K562 (cell line): ENCODE results near the gene TRIM44.

Experiments
- CBX8 ChIP-seq: fragments of 200-600 bp; sonication (generic); IDR thresholded peaks from 2 replicates; pipeline ENCODE4 v1.6.1; 2012; ENCODE audit warnings: borderline replicate concordance, mixed run types, low read depth, mild to moderate bottlenecking, moderate library complexity, mixed read lengths, low read length, control low read depth, inconsistent platforms; ENCODE audit not compliant: poor library complexity, severe bottlenecking; ENCODE audit errors: extremely low read depth
- CTCF ChIP-seq, 3 experiments: IDR thresholded peaks in 2 of 3; conservative IDR thresholded peaks in 1 of 3; 2 replicates each; pipeline ENCODE4 v1.5.1; 2011 to 2012; ENCODE audit warnings: low read length in 3 of 3, mild to moderate bottlenecking in 3 of 3, control low read depth in 2 of 3, improper control_type of control experiment in 1 of 3, inconsistent platforms in 1 of 3, low read depth in 1 of 3, mixed read lengths in 1 of 3, moderate library complexity in 1 of 3; ENCODE audit not compliant: insufficient read depth in 2 of 3
- EZH2 ChIP-seq: IDR thresholded peaks from 2 replicates; pipeline ENCODE4 v1.6.1; 2012; ENCODE audit warnings: low read depth, mild to moderate bottlenecking, inconsistent platforms, low read length, borderline replicate concordance
- JUNB ChIP-seq: fragments of 450-650 bp; formaldehyde crosslinking; conservative IDR thresholded peaks from 2 replicates; pipeline ENCODE4 v1.4.0; 2020; ENCODE audit warnings: mild to moderate bottlenecking
- PHB2 ChIP-seq: fragments of 450-650 bp; IDR thresholded peaks from 2 replicates; pipeline ENCODE4 v1.6.1; 2017; ENCODE audit warnings: low read depth
- REST ChIP-seq, 2 experiments: fragments of 450-650 bp; formaldehyde crosslinking in 1 of 2; IDR thresholded peaks; 2 replicates each; pipeline versions ENCODE4 v1.4.0 to v1.6.1; 2014 to 2020; ENCODE audit warnings: mild to moderate bottlenecking in 2 of 2, borderline replicate concordance in 1 of 2, low read depth in 1 of 2
- TF ChIP-seq, protein P1 (sequence below): sonication (generic); formaldehyde crosslinking; IDR thresholded peaks from 2 replicates; pipeline ENCODE4 v1.8.0; 2022; ENCODE audit warnings: missing genetic modification reagents, mild to moderate bottlenecking, borderline replicate concordance

GRCh38 chr11:35811783-35812182 is 149.2 kb downstream of the TRIM44 start:
- TF ChIP-seq PHB2 (no peak), EZH2 (no peak), REST (IDR thresholded peaks at IDR 0.05; ENCODE audit: borderline replicate concordance) (no peak), REST (CRISPR knock-in tag; IDR thresholded peaks at IDR 0.05; ENCODE audit: low read depth) (no peak), CTCF (IDR thresholded peaks at IDR 0.05 in 2 of 3, conservative IDR thresholded peaks at IDR 0.05 in 1 of 3; ENCODE audit: insufficient read depth in 2 of 3, low read depth in 1 of 3, low read length in 3 of 3) (no peak), CBX8 (no peak), JUNB (CRISPR knock-in tag) (no peak)
- TF ChIP-seq, protein P1, sequence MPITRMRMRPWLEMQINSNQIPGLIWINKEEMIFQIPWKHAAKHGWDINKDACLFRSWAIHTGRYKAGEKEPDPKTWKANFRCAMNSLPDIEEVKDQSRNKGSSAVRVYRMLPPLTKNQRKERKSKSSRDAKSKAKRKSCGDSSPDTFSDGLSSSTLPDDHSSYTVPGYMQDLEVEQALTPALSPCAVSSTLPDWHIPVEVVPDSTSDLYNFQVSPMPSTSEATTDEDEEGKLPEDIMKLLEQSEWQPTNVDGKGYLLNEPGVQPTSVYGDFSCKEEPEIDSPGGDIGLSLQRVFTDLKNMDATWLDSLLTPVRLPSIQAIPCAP (CRISPR knock-in tag) = no peak
